ENCODE data around the gene N4BP2.
"Not testable (repeated sequence)": the region's sequence is repeated elsewhere in the genome, so short reads cannot be mapped to it uniquely, and the experiment has no call there.

DNA sequence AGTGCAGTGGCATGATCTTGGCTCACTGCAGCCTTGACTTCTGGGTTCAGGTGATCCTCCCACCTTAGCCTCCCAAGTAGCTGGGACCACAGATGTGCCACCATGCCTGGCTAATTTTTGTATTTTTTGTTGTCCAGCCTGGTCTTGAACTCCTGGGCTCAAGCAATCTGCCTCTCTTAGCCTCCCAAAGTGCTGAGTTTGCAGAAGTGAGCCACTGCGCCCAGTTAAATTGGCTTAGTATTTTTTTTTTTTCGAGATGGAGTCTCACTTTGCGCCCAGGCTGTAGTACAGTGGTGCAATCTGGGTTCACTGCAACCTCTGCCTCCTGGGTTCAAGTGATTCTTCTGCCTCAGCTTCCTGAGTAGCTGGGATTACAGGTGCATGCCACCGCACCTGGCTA is 50.5 kb downstream of the N4BP2 start:
- TF ChIP-seq POLR2AphosphoS5 (IDR thresholded peaks at IDR 0.05; ENCODE audit: low read depth); REST (IDR thresholded peaks at IDR 0.05; ENCODE audit: insufficient replicate concordance, low read depth): not testable (repeated sequence)
- TF ChIP-seq, protein P1, sequence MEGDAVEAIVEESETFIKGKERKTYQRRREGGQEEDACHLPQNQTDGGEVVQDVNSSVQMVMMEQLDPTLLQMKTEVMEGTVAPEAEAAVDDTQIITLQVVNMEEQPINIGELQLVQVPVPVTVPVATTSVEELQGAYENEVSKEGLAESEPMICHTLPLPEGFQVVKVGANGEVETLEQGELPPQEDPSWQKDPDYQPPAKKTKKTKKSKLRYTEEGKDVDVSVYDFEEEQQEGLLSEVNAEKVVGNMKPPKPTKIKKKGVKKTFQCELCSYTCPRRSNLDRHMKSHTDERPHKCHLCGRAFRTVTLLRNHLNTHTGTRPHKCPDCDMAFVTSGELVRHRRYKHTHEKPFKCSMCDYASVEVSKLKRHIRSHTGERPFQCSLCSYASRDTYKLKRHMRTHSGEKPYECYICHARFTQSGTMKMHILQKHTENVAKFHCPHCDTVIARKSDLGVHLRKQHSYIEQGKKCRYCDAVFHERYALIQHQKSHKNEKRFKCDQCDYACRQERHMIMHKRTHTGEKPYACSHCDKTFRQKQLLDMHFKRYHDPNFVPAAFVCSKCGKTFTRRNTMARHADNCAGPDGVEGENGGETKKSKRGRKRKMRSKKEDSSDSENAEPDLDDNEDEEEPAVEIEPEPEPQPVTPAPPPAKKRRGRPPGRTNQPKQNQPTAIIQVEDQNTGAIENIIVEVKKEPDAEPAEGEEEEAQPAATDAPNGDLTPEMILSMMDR (IDR thresholded peaks at IDR 0.05; ENCODE audit: insufficient read depth, low read length), result not testable (repeated sequence)
